ENCODE results near the gene IFITM1.
"Not testable (repeated sequence)": the region's sequence is repeated elsewhere in the genome, so short reads cannot be mapped to it uniquely, and the experiment has no call there.

IFITM1 gene

GRCh38 chr11:344836-345578 is 31.2 kb downstream of the IFITM1 start:
- no peak for DNase-seq (ENCODE audit: low spot score)

GRCh38 chr11:346529-346928 is 32.7 kb downstream of the IFITM1 start:
- DNase-seq (ENCODE audit: low spot score), result no peak

GRCh38 chr11:349270-349954 is 35.6 kb downstream of the IFITM1 start:
- DNase-seq (ENCODE audit: low spot score), result not testable (repeated sequence)

GRCh38 chr11:350033-350722 is 36.3 kb downstream of the IFITM1 start:
- DNase-seq (ENCODE audit: low spot score), result not testable (repeated sequence)

GRCh38 chr11:350723-351255 is 36.9 kb downstream of the IFITM1 start:
- DNase-seq (ENCODE audit: low spot score), result no peak

GRCh38 chr11:351411-351810 is 37.6 kb downstream of the IFITM1 start:
- no peak for DNase-seq (ENCODE audit: low spot score)

GRCh38 chr11:352456-353031 is 38.7 kb downstream of the IFITM1 start:
- DNase-seq (ENCODE audit: low spot score), result no peak

GRCh38 chr11:353179-353873 is 39.5 kb downstream of the IFITM1 start:
- peak; percentile 89 for DNase-seq (ENCODE audit: low spot score)

GRCh38 chr11:355581-356458 is 42.0 kb downstream of the IFITM1 start:
- peak; percentile 96 for DNase-seq (ENCODE audit: low spot score)

GRCh38 chr11:356610-357009 is 42.8 kb downstream of the IFITM1 start:
- DNase-seq (ENCODE audit: low spot score), result no peak

- no peak for DNase-seq (ENCODE audit: low spot score)
Measured at GRCh38 chr11:357582-357981, 43.7 kb downstream of the IFITM1 start.

GRCh38 chr11:358129-358800 is 44.4 kb downstream of the IFITM1 start:
- no peak for DNase-seq (ENCODE audit: low spot score)

- no peak for DNase-seq (ENCODE audit: low spot score)
Measured at GRCh38 chr11:359181-359714, 45.4 kb downstream of the IFITM1 start.

GRCh38 chr11:360326-361280 is 46.8 kb downstream of the IFITM1 start:
- no peak for DNase-seq (ENCODE audit: low spot score)

GRCh38 chr11:362642-363442 is 49.0 kb downstream of the IFITM1 start:
- no peak for DNase-seq (ENCODE audit: low spot score)

GRCh38 chr11:363443-363805 is 49.6 kb downstream of the IFITM1 start:
- not testable (repeated sequence) for DNase-seq (ENCODE audit: low spot score)

- DNase-seq (ENCODE audit: low spot score), result peak; percentile 53
Measured at GRCh38 chr11:363948-364761, 50.3 kb downstream of the IFITM1 start.

All from GM03348 (cell line).